ENCODE measurements around the gene ANK2. TPM values are rescaled to one million over a fixed set of nuclear protein-coding genes. Genes with fewer than 3 reads are reported as not detected.

Gene ANK2
- total and polyA plus RNA-seq, 2 of the 13 experiments (the other 11 are each of a cell fraction or from before 2014, with no cell fraction given), result 2.7 to 15.1 TPM

GRCh38 chr4:113350576-113350975, 301.1 kb downstream of the ANK2 start (continued):
- no peak for TF ChIP-seq FUBP1 (CRISPR knock-in tag; IDR thresholded peaks at IDR 0.05; ENCODE audit: borderline replicate concordance)
- no peak for TF ChIP-seq ZFP37 (CRISPR knock-in tag; IDR thresholded peaks at IDR 0.05; ENCODE audit: borderline replicate concordance)
- TF ChIP-seq TAF1 (CRISPR knock-in tag; IDR thresholded peaks at IDR 0.05), result no peak
- no peak for TF ChIP-seq ZNF780A (CRISPR knock-in tag; IDR thresholded peaks at IDR 0.05)
- no peak for TF ChIP-seq NFYC (CRISPR knock-in tag; IDR thresholded peaks at IDR 0.05)
- no peak for TF ChIP-seq ZBTB7B (CRISPR knock-in tag; IDR thresholded peaks at IDR 0.05)
- TF ChIP-seq UBTF (CRISPR knock-in tag; IDR thresholded peaks at IDR 0.05), result no peak
- no peak for TF ChIP-seq TFE3 (CRISPR knock-in tag; IDR thresholded peaks at IDR 0.05)
